Measurements from ENCODE around the gene ANTKMT. TPM values are rescaled to one million over a fixed set of nuclear protein-coding genes. Genes with fewer than 3 reads are reported as not detected.

The ANTKMT gene
- total and polyA plus RNA-seq, 2 donors (not counting 3 experiments of a cell fraction or from before 2014, with no cell fraction given) = 26.1 to 27.9 TPM

DNA sequence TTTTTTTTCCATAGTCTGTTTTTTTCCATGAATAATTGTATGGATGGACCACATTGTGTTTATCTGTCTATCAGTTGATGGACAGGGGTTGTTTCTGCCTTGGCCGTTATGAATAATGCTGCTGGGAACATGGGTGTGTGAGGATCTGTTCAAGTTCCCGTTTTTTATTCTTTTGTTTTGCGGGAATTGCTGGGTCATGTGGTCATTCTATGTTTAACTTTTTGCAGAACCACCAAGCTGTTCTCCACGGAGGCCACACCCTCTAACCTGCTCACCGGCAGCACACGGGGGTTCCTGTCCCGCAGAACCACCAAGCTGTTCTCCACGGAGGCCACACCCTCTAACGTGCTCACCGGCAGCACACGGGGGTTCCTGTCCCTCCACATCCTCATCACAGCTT, 33.7 kb downstream of the ANTKMT start:
- CTCF ChIA-PET = no interaction called here

More for the DNA sequence above, 33.7 kb downstream of the ANTKMT start:
- no TSS peak for BruUV-seq (replicated peaks)
- TF ChIP-seq MYC (IDR thresholded peaks at IDR 0.05; ENCODE audit: low read depth, low read length) (no peak), GATA2 (IDR thresholded peaks at IDR 0.05; ENCODE audit: insufficient read depth, insufficient read length, low read depth, low read length) (no peak), POLR2AphosphoS5 (IDR thresholded peaks at IDR 0.05; ENCODE audit: insufficient read depth, low read depth, low read length) (no peak), FOS (IDR thresholded peaks at IDR 0.05; ENCODE audit: borderline replicate concordance, insufficient read depth, low read length) (no peak), POLR2A (IDR thresholded peaks at IDR 0.05; ENCODE audit: low read depth, low read length) (no peak), EZH2 (IDR thresholded peaks at IDR 0.05; ENCODE audit: borderline replicate concordance, low read depth, low read length, severe bottlenecking) (no peak), JUN (IDR thresholded peaks at IDR 0.05; ENCODE audit: borderline replicate concordance, insufficient read depth, insufficient read length, low read depth) (no peak)
- TF ChIP-seq, protein P1, sequence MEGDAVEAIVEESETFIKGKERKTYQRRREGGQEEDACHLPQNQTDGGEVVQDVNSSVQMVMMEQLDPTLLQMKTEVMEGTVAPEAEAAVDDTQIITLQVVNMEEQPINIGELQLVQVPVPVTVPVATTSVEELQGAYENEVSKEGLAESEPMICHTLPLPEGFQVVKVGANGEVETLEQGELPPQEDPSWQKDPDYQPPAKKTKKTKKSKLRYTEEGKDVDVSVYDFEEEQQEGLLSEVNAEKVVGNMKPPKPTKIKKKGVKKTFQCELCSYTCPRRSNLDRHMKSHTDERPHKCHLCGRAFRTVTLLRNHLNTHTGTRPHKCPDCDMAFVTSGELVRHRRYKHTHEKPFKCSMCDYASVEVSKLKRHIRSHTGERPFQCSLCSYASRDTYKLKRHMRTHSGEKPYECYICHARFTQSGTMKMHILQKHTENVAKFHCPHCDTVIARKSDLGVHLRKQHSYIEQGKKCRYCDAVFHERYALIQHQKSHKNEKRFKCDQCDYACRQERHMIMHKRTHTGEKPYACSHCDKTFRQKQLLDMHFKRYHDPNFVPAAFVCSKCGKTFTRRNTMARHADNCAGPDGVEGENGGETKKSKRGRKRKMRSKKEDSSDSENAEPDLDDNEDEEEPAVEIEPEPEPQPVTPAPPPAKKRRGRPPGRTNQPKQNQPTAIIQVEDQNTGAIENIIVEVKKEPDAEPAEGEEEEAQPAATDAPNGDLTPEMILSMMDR (IDR thresholded peaks at IDR 0.05; ENCODE audit: extremely low read depth in 1 of 2, insufficient read depth in 1 of 2, low read depth in 1 of 2, low read length in 2 of 2) = no peak
- TF ChIP-seq, protein P2, sequence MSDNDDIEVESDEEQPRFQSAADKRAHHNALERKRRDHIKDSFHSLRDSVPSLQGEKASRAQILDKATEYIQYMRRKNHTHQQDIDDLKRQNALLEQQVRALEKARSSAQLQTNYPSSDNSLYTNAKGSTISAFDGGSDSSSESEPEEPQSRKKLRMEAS (IDR thresholded peaks at IDR 0.05; ENCODE audit: insufficient read depth, insufficient read length) = no peak
- FAIRE-seq (no peak), DNase-seq (ENCODE audit: low read depth, low spot score) (no peak)
- no peaks in the 10 kb centered on the region for H4K20me1 ChIP-seq (replicated peaks; ENCODE audit: control insufficient read depth, extremely low read depth, insufficient read depth, low read length)
- no peaks in the 10 kb centered on the region for H3K79me2 ChIP-seq (ENCODE audit: control insufficient read depth, insufficient read depth, low read length)
- H3K9me3 ChIP-seq (replicated peaks; ENCODE audit: control insufficient read depth, insufficient read depth, low read length) = no peaks in the 10 kb centered on the region
- POLR2A ChIA-PET = no interaction called here
- H3K9me1 ChIP-seq (replicated peaks; ENCODE audit: control insufficient read depth, extremely low read depth, insufficient read depth, low read length) = no peaks in the 10 kb centered on the region
- H2AFZ ChIP-seq (ENCODE audit: low read depth, low read length) = no peak overlapping the region
- intact Hi-C loops (cut with micrococcal nuclease) (no loop called here), dilution Hi-C loops (cut with MboI; ENCODE audit: extremely low pct_ligation_motif_present, low sequenced_read_pairs) (no loop called here)
- no peaks in the 10 kb centered on the region for H3K36me3 ChIP-seq (ENCODE audit: control insufficient read depth in 2 of 2, extremely low read depth in 1 of 2, insufficient read depth in 2 of 2, low read length in 2 of 2)
- peaks cover 4 to 6% of the 10 kb centered on the region in 2 experiments for H3K27me3 ChIP-seq (ENCODE audit: control insufficient read depth in 2 of 2, insufficient read depth in 2 of 2, low read length in 2 of 2)
- H3K4me2 ChIP-seq (ENCODE audit: insufficient read depth, low read length) = no peak overlapping the region
- H3K4me3 ChIP-seq (replicated peaks in 1 of 3; ENCODE audit: insufficient read depth in 1 of 3, low read depth in 1 of 3, low read length in 3 of 3) = no peak overlapping the region
- no peaks in the 10 kb centered on the region for H3K4me1 ChIP-seq (ENCODE audit: control insufficient read depth, extremely low read depth, insufficient read depth, low read length)
- no peak overlapping the region for H3K9ac ChIP-seq (replicated peaks; ENCODE audit: extremely low read depth, insufficient read depth, low read length)
- H3K27ac ChIP-seq (ENCODE audit: insufficient read depth, low read depth, low read length) = no peak overlapping the region

All from endothelial cell of umbilical vein (primary cell).